ENCODE data around the gene AP1M1.

The AP1M1 gene

GRCh38 chr19:16223746-16224145, 26.0 kb downstream of the AP1M1 start:
- no peak overlapping the region for H2AFZ ChIP-seq (ENCODE audit: low read depth, low read length)
- peaks cover 16% of the 10 kb centered on the region for H3K9me3 ChIP-seq (ENCODE audit: low read length)
- no peaks in the 10 kb centered on the region for H3K4me1 ChIP-seq (ENCODE audit: insufficient read depth, low read length)
- H3K27me3 ChIP-seq (ENCODE audit: insufficient read depth, low read length), result no peaks in the 10 kb centered on the region
- peaks cover 50% of the 10 kb centered on the region for H3K36me3 ChIP-seq (ENCODE audit: insufficient read depth, low read length)
- H3K4me3 ChIP-seq (ENCODE audit: low read length), result no peak overlapping the region

GRCh38 chr19:16224293-16225045, 26.8 kb downstream of the AP1M1 start:
- Histone ChIP-seq H3K9me3 (ENCODE audit: low read length) (peaks cover 14% of the 10 kb centered on the region), H2AFZ (ENCODE audit: low read depth, low read length) (no peak overlapping the region), H3K36me3 (ENCODE audit: insufficient read depth, low read length) (peaks cover 56% of the 10 kb centered on the region), H3K27me3 (ENCODE audit: insufficient read depth, low read length) (no peaks in the 10 kb centered on the region), H3K4me1 (ENCODE audit: insufficient read depth, low read length) (no peaks in the 10 kb centered on the region), H3K4me3 (ENCODE audit: low read length) (no peak overlapping the region)

- H3K36me3 ChIP-seq (ENCODE audit: insufficient read depth, low read length), result peaks cover 64% of the 10 kb centered on the region
- H3K4me1 ChIP-seq (ENCODE audit: insufficient read depth, low read length), result no peaks in the 10 kb centered on the region
- peaks cover 10% of the 10 kb centered on the region for H3K9me3 ChIP-seq (ENCODE audit: low read length)
- no peaks in the 10 kb centered on the region for H3K27me3 ChIP-seq (ENCODE audit: insufficient read depth, low read length)
- H2AFZ ChIP-seq (ENCODE audit: low read depth, low read length), result no peak overlapping the region
- H3K4me3 ChIP-seq (ENCODE audit: low read length), result no peak overlapping the region
Observed at GRCh38 chr19:16225279-16226183, 27.8 kb downstream of the AP1M1 start.

- Histone ChIP-seq H3K9me3 (ENCODE audit: low read length) (peaks cover 4% of the 10 kb centered on the region), H3K27me3 (ENCODE audit: insufficient read depth, low read length) (no peaks in the 10 kb centered on the region), H3K36me3 (ENCODE audit: insufficient read depth, low read length) (peaks cover 63% of the 10 kb centered on the region)
Observed at GRCh38 chr19:16226184-16226591, 28.5 kb downstream of the AP1M1 start.

GRCh38 chr19:16226878-16227836, 29.4 kb downstream of the AP1M1 start:
- Histone ChIP-seq H3K4me3 (ENCODE audit: low read length) (no peak overlapping the region), H3K9me3 (ENCODE audit: low read length) (no peaks in the 10 kb centered on the region), H3K36me3 (ENCODE audit: insufficient read depth, low read length) (peaks cover 67% of the 10 kb centered on the region), H3K4me1 (ENCODE audit: insufficient read depth, low read length) (no peaks in the 10 kb centered on the region), H2AFZ (ENCODE audit: low read depth, low read length) (no peak overlapping the region), H3K27me3 (ENCODE audit: insufficient read depth, low read length) (no peaks in the 10 kb centered on the region)

More at GRCh38 chr19:16226184-16226591, 28.5 kb downstream of the AP1M1 start:
- Histone ChIP-seq H3K4me1 (ENCODE audit: insufficient read depth, low read length) (no peaks in the 10 kb centered on the region), H3K4me3 (ENCODE audit: low read length) (no peak overlapping the region), H2AFZ (ENCODE audit: low read depth, low read length) (no peak overlapping the region)

- H3K36me3 ChIP-seq (ENCODE audit: insufficient read depth, low read length), result peaks cover 73% of the 10 kb centered on the region
- no peak overlapping the region for H2AFZ ChIP-seq (ENCODE audit: low read depth, low read length)
- no peaks in the 10 kb centered on the region for H3K9me3 ChIP-seq (ENCODE audit: low read length)
- H3K27me3 ChIP-seq (ENCODE audit: insufficient read depth, low read length), result no peaks in the 10 kb centered on the region
- H3K4me3 ChIP-seq (ENCODE audit: low read length), result no peak overlapping the region
- no peaks in the 10 kb centered on the region for H3K4me1 ChIP-seq (ENCODE audit: insufficient read depth, low read length)
Observed at GRCh38 chr19:16227837-16228636, 30.3 kb downstream of the AP1M1 start.

GRCh38 chr19:16228637-16229321, 31.1 kb downstream of the AP1M1 start:
- peaks cover 72% of the 10 kb centered on the region for H3K36me3 ChIP-seq (ENCODE audit: insufficient read depth, low read length)
- no peak overlapping the region for H3K4me3 ChIP-seq (ENCODE audit: low read length)

GRCh38 chr19:16229322-16229641, 31.6 kb downstream of the AP1M1 start:
- Histone ChIP-seq H3K27me3 (ENCODE audit: insufficient read depth, low read length) (no peaks in the 10 kb centered on the region), H2AFZ (ENCODE audit: low read depth, low read length) (no peak overlapping the region), H3K9me3 (ENCODE audit: low read length) (no peaks in the 10 kb centered on the region), H3K36me3 (ENCODE audit: insufficient read depth, low read length) (peaks cover 71% of the 10 kb centered on the region), H3K4me3 (ENCODE audit: low read length) (no peak overlapping the region), H3K4me1 (ENCODE audit: insufficient read depth, low read length) (no peaks in the 10 kb centered on the region)

More at GRCh38 chr19:16228637-16229321, 31.1 kb downstream of the AP1M1 start:
- H3K9me3 ChIP-seq (ENCODE audit: low read length), result no peaks in the 10 kb centered on the region
- H3K4me1 ChIP-seq (ENCODE audit: insufficient read depth, low read length), result no peaks in the 10 kb centered on the region
- no peak overlapping the region for H2AFZ ChIP-seq (ENCODE audit: low read depth, low read length)
- no peaks in the 10 kb centered on the region for H3K27me3 ChIP-seq (ENCODE audit: insufficient read depth, low read length)

GRCh38 chr19:16232127-16232526, 34.4 kb downstream of the AP1M1 start:
- Histone ChIP-seq H3K9me3 (ENCODE audit: low read length) (no peaks in the 10 kb centered on the region), H2AFZ (ENCODE audit: low read depth, low read length) (no peak overlapping the region), H3K27me3 (ENCODE audit: insufficient read depth, low read length) (no peaks in the 10 kb centered on the region), H3K4me3 (ENCODE audit: low read length) (no peak overlapping the region), H3K36me3 (ENCODE audit: insufficient read depth, low read length) (peaks cover 59% of the 10 kb centered on the region), H3K4me1 (ENCODE audit: insufficient read depth, low read length) (no peaks in the 10 kb centered on the region)

- H3K36me3 ChIP-seq (ENCODE audit: insufficient read depth, low read length), result peaks cover 55% of the 10 kb centered on the region
Observed at GRCh38 chr19:16232568-16232967, 34.9 kb downstream of the AP1M1 start.

GRCh38 chr19:16233081-16233776, 35.5 kb downstream of the AP1M1 start:
- Histone ChIP-seq H3K4me1 (ENCODE audit: insufficient read depth, low read length) (no peaks in the 10 kb centered on the region), H3K9me3 (ENCODE audit: low read length) (no peaks in the 10 kb centered on the region), H3K36me3 (ENCODE audit: insufficient read depth, low read length) (peaks cover 49% of the 10 kb centered on the region), H2AFZ (ENCODE audit: low read depth, low read length) (no peak overlapping the region), H3K27me3 (ENCODE audit: insufficient read depth, low read length) (no peaks in the 10 kb centered on the region), H3K4me3 (ENCODE audit: low read length) (no peak overlapping the region)

More at GRCh38 chr19:16232568-16232967, 34.9 kb downstream of the AP1M1 start:
- Histone ChIP-seq H2AFZ (ENCODE audit: low read depth, low read length) (no peak overlapping the region), H3K9me3 (ENCODE audit: low read length) (no peaks in the 10 kb centered on the region), H3K4me3 (ENCODE audit: low read length) (no peak overlapping the region), H3K4me1 (ENCODE audit: insufficient read depth, low read length) (no peaks in the 10 kb centered on the region), H3K27me3 (ENCODE audit: insufficient read depth, low read length) (no peaks in the 10 kb centered on the region)

Measured in neuron (in vitro differentiated cells).